ENCODE results near the gene ECI1. TPM values are rescaled to one million over a fixed set of nuclear protein-coding genes. Genes with fewer than 3 reads are reported as not detected.
A peak's percentile ranks its signal among the peaks of the same experiment; 100 is the strongest.

The ECI1 gene
- total and polyA plus RNA-seq, 2 of the 13 experiments (the other 11 are each of a cell fraction or from before 2014, with no cell fraction given), result 82.0 to 102 TPM

GRCh38 chr16:2251296-2252111 lies at the start of gene ECI1 (continued):
- TF ChIP-seq HMG20A (CRISPR knock-in tag; IDR thresholded peaks at IDR 0.05; ENCODE audit: borderline replicate concordance) (no peak), ARID5B (CRISPR knock-in tag; IDR thresholded peaks at IDR 0.05) (peak; percentile 62; the same call in 1 of the 2 replicates), DZIP1 (CRISPR knock-in tag; IDR thresholded peaks at IDR 0.05) (peak; percentile 76; the same call in 1 of the 2 replicates), CEBPG (CRISPR knock-in tag; IDR thresholded peaks at IDR 0.05) (peak; percentile 31; the same call in 1 of the 2 replicates), NFRKB (IDR thresholded peaks at IDR 0.05) (no peak), CAMTA2 (CRISPR knock-in tag; IDR thresholded peaks at IDR 0.05; ENCODE audit: borderline replicate concordance) (peak; percentile 82; the same call in 1 of the 2 replicates), MAZ (IDR thresholded peaks at IDR 0.05; ENCODE audit: borderline replicate concordance, low read depth, low read length) (peak; percentile 93), MAZ (CRISPR knock-in tag; IDR thresholded peaks at IDR 0.05; ENCODE audit: low read depth) (peak; percentile 98), AGO2 (optimal IDR thresholded peaks at IDR 0.05; ENCODE audit: low read depth, low read length) (peak; percentile 99), AKNA (CRISPR knock-in tag; IDR thresholded peaks at IDR 0.05; ENCODE audit: borderline replicate concordance) (no peak), MYNN (CRISPR knock-in tag; IDR thresholded peaks at IDR 0.05; ENCODE audit: low read depth) (no peak), ZNF747 (CRISPR knock-in tag; IDR thresholded peaks at IDR 0.05; ENCODE audit: borderline replicate concordance) (peak; percentile 72; the same call in 1 of the 2 replicates), NR2C2 (CRISPR knock-in tag; IDR thresholded peaks at IDR 0.05; ENCODE audit: borderline replicate concordance) (peak; percentile 89), PAWR (CRISPR knock-in tag; IDR thresholded peaks at IDR 0.05; ENCODE audit: borderline replicate concordance) (no peak), MATR3 (CRISPR knock-in tag; IDR thresholded peaks at IDR 0.05) (no peak)

Measured in HepG2 (cell line).